Thoracic aorta (tissue), 2 donors: ENCODE data around the gene IRGM. TPM values are rescaled to one million over a fixed set of nuclear protein-coding genes. Genes with fewer than 3 reads are reported as not detected.
"Not testable (repeated sequence)": the region's sequence is repeated elsewhere in the genome, so short reads cannot be mapped to it uniquely, and the experiment has no call there.

ENCODE experiments used
- ATAC-seq: fragments of 150-250 bp; one replicate; pipeline ENCODE4 v1.8.0; 2017; ENCODE audit warnings: low read depth; ENCODE audit not compliant: insufficient number of reproducible peaks, low FRiP score
- DNase-seq: peaks from one replicate; pipeline ENCODE4 v3.0.0-alpha.2; 2020; ENCODE audit warnings: low spot score
- H3K27ac ChIP-seq, 2 donors: fragments of 200-600 bp; sonication (generic); 1 replicate in 1 of 2; 2 replicates in 1 of 2; pipeline ENCODE4 v1.5.1; 2016; ENCODE audit warnings: mild to moderate bottlenecking in 2 of 2, moderate library complexity in 2 of 2
- H3K27me3 ChIP-seq: fragments of 200-600 bp; sonication (generic); replicated peaks from 2 replicates; pipeline ENCODE4 v1.6.0; 2016; ENCODE audit warnings: mild to moderate bottlenecking; ENCODE audit not compliant: insufficient read depth
- H3K36me3 ChIP-seq: fragments of 200-600 bp; sonication (generic); one replicate; pipeline ENCODE4 v1.5.1; 2016
- H3K4me1 ChIP-seq, 2 donors: fragments of 200-600 bp; sonication (generic); 1 replicate in 1 of 2; 2 replicates in 1 of 2; pipeline versions ENCODE4 v1.5.1 to v1.6.0; 2016; ENCODE audit warnings: low read depth in 2 of 2, mild to moderate bottlenecking in 1 of 2; ENCODE audit not compliant: control insufficient read depth in 1 of 2
- H3K4me3 ChIP-seq: fragments of 200-600 bp; sonication (generic); 2 replicates; pipeline ENCODE4 v1.5.1; 2016; ENCODE audit warnings: mild to moderate bottlenecking
- H3K9me3 ChIP-seq: fragments of 200-600 bp; sonication (generic); 2 replicates; pipeline ENCODE4 v1.5.1; 2016
- CTCF ChIP-seq: fragments of 200-600 bp; sonication (generic); IDR thresholded peaks from one replicate; pipeline ENCODE4 v1.5.1; 2019; ENCODE audit warnings: antibody characterized with exemption
- total RNA-seq, 2 donors: library from RNA; depleted of rRNA; stranded (reverse); fragments of >200 nt; gene quantifications; one replicate each; pipeline versions ENCODE4 v1.1.0 to v1.2.3, GENCODE V29; 2016

IRGM gene
- total RNA-seq, 2 donors from 2014 or later, result not detected

DNA sequence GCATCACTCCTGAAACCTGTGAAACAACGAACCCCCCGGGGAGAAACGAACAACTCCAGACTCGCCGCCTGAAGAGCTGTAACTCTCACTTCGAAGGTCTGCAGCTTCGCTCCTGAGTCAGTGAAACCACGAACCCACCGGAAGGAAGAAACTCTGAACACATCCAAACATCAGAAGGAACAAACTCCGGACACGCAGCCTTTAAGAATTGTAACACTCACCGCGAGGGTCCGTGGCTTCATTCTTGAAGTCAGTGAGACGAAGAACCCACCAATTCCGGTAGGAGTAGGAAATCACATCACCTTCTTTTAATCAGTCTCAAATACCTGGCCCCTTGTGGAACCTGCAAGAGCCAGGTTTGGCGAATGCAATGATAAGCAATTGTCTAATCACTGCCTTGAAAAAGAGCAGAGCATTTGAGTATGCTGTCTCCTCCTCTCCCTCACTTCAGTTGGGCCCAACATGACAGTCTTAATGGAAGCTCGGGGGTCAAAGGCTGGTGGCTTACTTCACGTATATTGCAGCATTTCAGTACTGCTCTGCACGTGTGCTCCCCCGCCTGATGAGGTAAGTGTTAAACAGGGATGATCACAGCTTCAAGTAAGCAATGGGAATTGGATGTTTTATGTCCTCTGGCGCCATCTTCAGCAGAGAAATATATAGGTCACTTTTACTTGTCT, 473 bp downstream of the IRGM start:
- H3K9me3 ChIP-seq, result no peaks in the 10 kb centered on the region
- H3K36me3 ChIP-seq, result no peaks in the 10 kb centered on the region
- peak; percentile 60 for TF ChIP-seq CTCF
- H3K27ac ChIP-seq, result no peak overlapping the region
- ATAC-seq, result no peak
- H3K4me1 ChIP-seq, result no peaks in the 10 kb centered on the region
- H3K4me3 ChIP-seq, result peak overlapping the region; percentile 40
- H3K27me3 ChIP-seq, result no peaks in the 10 kb centered on the region
- no peak for DNase-seq

DNA sequence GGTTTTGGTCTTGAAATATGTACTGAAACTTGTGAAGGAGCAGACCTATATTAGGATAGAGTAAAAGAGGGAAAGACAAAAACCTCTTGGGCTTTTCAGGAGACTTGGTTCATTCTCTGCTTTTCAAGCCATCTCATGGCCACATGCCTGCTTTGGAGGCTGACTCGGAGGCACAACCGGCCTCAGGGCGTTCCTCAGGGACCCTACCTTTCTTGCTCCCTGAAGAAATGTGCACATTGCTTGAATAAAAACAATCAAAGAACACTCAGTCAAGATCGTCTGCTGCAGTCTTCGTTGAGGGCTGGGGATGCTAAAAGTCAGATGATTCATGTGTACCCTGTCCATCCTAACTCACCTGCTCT, 994 bp downstream of the IRGM start:
- TF ChIP-seq CTCF, result no peak
- DNase-seq, result no peak
- no peak for ATAC-seq

DNA sequence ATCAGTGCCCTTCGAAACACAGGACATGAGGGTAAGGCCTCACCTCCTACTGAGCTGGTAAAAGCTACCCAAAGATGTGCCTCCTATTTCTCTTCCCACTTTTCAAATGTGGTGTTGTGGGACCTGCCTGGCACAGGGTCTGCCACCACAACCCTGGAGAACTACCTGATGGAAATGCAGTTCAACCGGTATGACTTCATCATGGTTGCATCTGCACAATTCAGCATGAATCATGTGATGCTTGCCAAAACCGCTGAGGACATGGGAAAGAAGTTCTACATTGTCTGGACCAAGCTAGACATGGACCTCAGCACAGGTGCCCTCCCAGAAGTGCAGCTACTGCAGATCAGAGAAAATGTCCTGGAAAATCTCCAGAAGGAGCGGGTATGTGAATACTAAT, 1.9 kb downstream of the IRGM start:
- no peak for ATAC-seq
- Histone ChIP-seq H3K4me3 (no peak overlapping the region), H3K27ac (no peak overlapping the region), H3K27me3 (no peaks in the 10 kb centered on the region), H3K4me1 (no peaks in the 10 kb centered on the region), H3K9me3 (no peaks in the 10 kb centered on the region), H3K36me3 (no peaks in the 10 kb centered on the region)
- TF ChIP-seq CTCF, result no peak
- DNase-seq, result no peak

More for the DNA sequence above, 994 bp downstream of the IRGM start:
- Histone ChIP-seq H3K9me3 (no peaks in the 10 kb centered on the region), H3K4me1 (no peaks in the 10 kb centered on the region), H3K27me3 (no peaks in the 10 kb centered on the region), H3K27ac (no peak overlapping the region), H3K36me3 (no peaks in the 10 kb centered on the region), H3K4me3 (no peak overlapping the region)

GRCh38 chr5:150851039-150851438, 4.7 kb downstream of the IRGM start:
- H3K4me3 ChIP-seq, result no peak overlapping the region
- DNase-seq (no peak), ATAC-seq (no peak)
- no peaks in the 10 kb centered on the region for H3K9me3 ChIP-seq
- H3K27ac ChIP-seq, result no peak overlapping the region
- H3K4me1 ChIP-seq, result no peaks in the 10 kb centered on the region
- H3K36me3 ChIP-seq, result no peaks in the 10 kb centered on the region
- no peak for TF ChIP-seq CTCF
- no peaks in the 10 kb centered on the region for H3K27me3 ChIP-seq

- no peaks in the 10 kb centered on the region for H3K36me3 ChIP-seq
- H3K4me3 ChIP-seq, result no peak overlapping the region
- DNase-seq (no peak), ATAC-seq (no peak)
- H3K27ac ChIP-seq, result no peak overlapping the region
- no peaks in the 10 kb centered on the region for H3K9me3 ChIP-seq
- H3K4me1 ChIP-seq, result no peaks in the 10 kb centered on the region
- H3K27me3 ChIP-seq, result no peaks in the 10 kb centered on the region
- no peak for TF ChIP-seq CTCF
Measured at GRCh38 chr5:150853561-150853960, 7.2 kb downstream of the IRGM start.

DNA sequence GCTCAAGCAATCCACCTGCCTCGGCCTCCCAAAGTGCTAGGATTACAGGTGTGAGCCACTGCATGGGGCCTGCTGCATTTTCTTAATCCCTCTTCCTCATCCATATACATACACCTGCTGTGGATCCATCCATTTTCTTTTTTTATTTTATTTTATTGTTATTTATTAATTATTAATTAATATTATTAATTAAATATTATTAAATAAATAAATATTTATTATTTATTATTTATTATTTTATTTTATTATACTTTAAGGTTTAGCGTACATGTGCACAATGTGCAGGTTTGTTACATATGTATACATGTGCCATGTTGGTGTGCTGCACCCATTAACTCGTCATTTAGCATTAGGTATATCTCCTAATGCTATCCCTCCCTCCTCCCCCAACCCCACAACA, 10.4 kb downstream of the IRGM start:
- H3K4me3 ChIP-seq, H3K4me1 ChIP-seq, DNase-seq, H3K27me3 ChIP-seq, H3K36me3 ChIP-seq, H3K27ac ChIP-seq, H3K9me3 ChIP-seq, ATAC-seq: not testable (repeated sequence)
